HepG2 (cell line): Measurements from ENCODE around the gene SLX4. TPM values are rescaled to one million over a fixed set of nuclear protein-coding genes. Genes with fewer than 3 reads are reported as not detected.

ENCODE experiments used
- ASH2L ChIP-seq: fragments of 300-600, 200-600 bp; sonication (generic); IDR thresholded peaks from 2 replicates; pipeline ENCODE4 v1.7.0; 2017; ENCODE audit warnings: low read depth, mild to moderate bottlenecking, moderate library complexity, mixed read lengths, low read length; ENCODE audit not compliant: insufficient read length
- ETV5 ChIP-seq: IDR thresholded peaks from 2 replicates; pipeline ENCODE4 v1.6.1; 2018; ENCODE audit warnings: missing biosample characterization, missing genetic modification reagents, inconsistent platforms, borderline replicate concordance
- HDAC1 ChIP-seq: sonication (generic); formaldehyde crosslinking; IDR thresholded peaks from 2 replicates; pipeline ENCODE4 v1.5.1; 2020; ENCODE audit warnings: mild to moderate bottlenecking, missing genetic modification reagents
- HINFP ChIP-seq: sonication (generic); formaldehyde crosslinking; IDR thresholded peaks from 2 replicates; pipeline ENCODE4 v1.4.0; 2020; ENCODE audit warnings: low read depth, mild to moderate bottlenecking, missing genetic modification reagents
- IKZF5 ChIP-seq: IDR thresholded peaks from 2 replicates; pipeline ENCODE4 v1.6.1; 2018; ENCODE audit warnings: missing genetic modification reagents, mild to moderate bottlenecking, missing compliant biosample characterization
- KDM5B ChIP-seq: sonication (generic); formaldehyde crosslinking; IDR thresholded peaks from 2 replicates; pipeline ENCODE4 v1.4.0; 2020; ENCODE audit warnings: missing genetic modification reagents, mild to moderate bottlenecking, borderline replicate concordance
- MED1 ChIP-seq: sonication (generic); formaldehyde crosslinking; IDR thresholded peaks from 2 replicates; pipeline ENCODE4 v1.4.0; 2020; ENCODE audit warnings: missing genetic modification reagents
- MNT ChIP-seq: fragments of 450-650 bp; IDR thresholded peaks from 2 replicates; pipeline ENCODE4 v1.6.1; 2016
- NR2F1 ChIP-seq, 2 experiments: fragments of 450-650 bp in 1 of 2; formaldehyde crosslinking in 1 of 2; IDR thresholded peaks; 2 replicates each; pipeline versions ENCODE4 v1.5.0 to v1.6.1; 2016 to 2020; ENCODE audit warnings: mild to moderate bottlenecking in 1 of 2, missing compliant biosample characterization in 1 of 2, missing genetic modification reagents in 1 of 2, moderate library complexity in 1 of 2
- PAF1 ChIP-seq: IDR thresholded peaks from 2 replicates; pipeline ENCODE4 v1.6.1; 2016; ENCODE audit warnings: missing genetic modification reagents, missing compliant biosample characterization
- PAX8 ChIP-seq: sonication (generic); formaldehyde crosslinking; IDR thresholded peaks from 2 replicates; pipeline ENCODE4 v1.8.0; 2022; ENCODE audit warnings: mild to moderate bottlenecking, missing genetic modification reagents, borderline replicate concordance
- RBAK ChIP-seq: sonication (generic); formaldehyde crosslinking; IDR thresholded peaks from 2 replicates; pipeline ENCODE4 v1.5.1; 2020; ENCODE audit warnings: mild to moderate bottlenecking, missing genetic modification reagents
- SAFB2 ChIP-seq: sonication (generic); formaldehyde crosslinking; IDR thresholded peaks from 2 replicates; pipeline ENCODE4 v1.5.1; 2020; ENCODE audit warnings: missing genetic modification reagents, low read depth, mild to moderate bottlenecking, borderline replicate concordance
- SOX6 ChIP-seq, 2 experiments: fragments of 450-650 bp in 1 of 2; sonication (generic) in 1 of 2; formaldehyde crosslinking in 1 of 2; IDR thresholded peaks; 2 replicates each; pipeline versions ENCODE4 v1.4.0 to v1.6.1; 2017 to 2020; ENCODE audit warnings: antibody characterized with exemption in 1 of 2, mild to moderate bottlenecking in 1 of 2, missing genetic modification reagents in 1 of 2
- SP5 ChIP-seq: IDR thresholded peaks from 2 replicates; pipeline ENCODE4 v1.6.1; 2016; ENCODE audit warnings: low read depth, borderline replicate concordance
- ZIK1 ChIP-seq: sonication (generic); formaldehyde crosslinking; IDR thresholded peaks from 2 replicates; pipeline ENCODE4 v1.5.0; 2020; ENCODE audit warnings: mild to moderate bottlenecking, low read depth, missing genetic modification reagents, borderline replicate concordance
- ZNF33A ChIP-seq: sonication (generic); formaldehyde crosslinking; IDR thresholded peaks from 2 replicates; pipeline ENCODE4 v1.5.1; 2020; ENCODE audit warnings: missing genetic modification reagents, mild to moderate bottlenecking, moderate library complexity, borderline replicate concordance
- ZNF570 ChIP-seq: sonication (generic); formaldehyde crosslinking; IDR thresholded peaks from 2 replicates; pipeline ENCODE4 v1.4.0; 2020; ENCODE audit warnings: mild to moderate bottlenecking, missing genetic modification reagents, borderline replicate concordance
- ZNF598 ChIP-seq: sonication (generic); formaldehyde crosslinking; IDR thresholded peaks from 2 replicates; pipeline ENCODE4 v1.5.1; 2020; ENCODE audit warnings: mild to moderate bottlenecking, missing genetic modification reagents, borderline replicate concordance
- ZNF674 ChIP-seq: sonication (generic); formaldehyde crosslinking; IDR thresholded peaks from 2 replicates; pipeline ENCODE4 v1.5.0; 2020; ENCODE audit warnings: low read depth, mild to moderate bottlenecking, missing genetic modification reagents
- polyA plus RNA-seq, 8 experiments: library from polyadenylated mRNA; depleted of rRNA in 3 of 8; stranded (reverse) in 7 of 8; unstranded in 1 of 8; fragments of >200 nt; fragmentation: Illumina TruSeq in 4 of 8; extraction: Trizol in 4 of 8; gene quantifications; 2 replicates each; pipeline versions ENCODE4 v1.2.1 to v1.2.3, GENCODE V29; 2011 to 2016; ENCODE audit warnings: low read depth in 4 of 8, missing spikeins in 1 of 8, mixed read lengths in 1 of 8; ENCODE audit not compliant: insufficient read depth in 1 of 8
- total RNA-seq, 5 experiments: library from RNA; depleted of rRNA; stranded (reverse); fragments of >200 nt; fragmentation: Illumina TruSeq; extraction: Trizol; gene quantifications; 2 replicates each; pipeline ENCODE4 v1.2.3, GENCODE V29; 2016; ENCODE audit warnings: low read depth in 1 of 5
- TF ChIP-seq, protein P1 (sequence below): IDR thresholded peaks from 2 replicates; pipeline ENCODE4 v1.6.1; 2016; ENCODE audit warnings: missing compliant biosample characterization, missing genetic modification reagents, borderline replicate concordance
- TF ChIP-seq, protein P2 (sequence below), 2 experiments: fragments of 450-650 bp in 1 of 2; sonication (generic) in 1 of 2; formaldehyde crosslinking; IDR thresholded peaks; 2 replicates each; pipeline versions ENCODE4 v1.5.0 to v1.8.0; 2020 to 2022; ENCODE audit warnings: mild to moderate bottlenecking in 1 of 2, missing genetic modification reagents in 1 of 2

SLX4 gene
- total and polyA plus RNA-seq, 2 of the 13 experiments (the other 11 are each of a cell fraction or from before 2014, with no cell fraction given): 1.1 to 3.6 TPM

GRCh38 chr16:3654249-3654991, 43.0 kb upstream of the SLX4 start, which contains the start of gene DNASE1 (continued):
- TF ChIP-seq PAF1 (no peak), ZNF33A (CRISPR knock-in tag) (no peak), KDM5B (no peak; the same call in 1 of the 2 replicates), SAFB2 (CRISPR knock-in tag) (0 out of 2 replicates have a peak, but pooled peaks have one; percentile 52), IKZF5 (CRISPR knock-in tag) (peak; percentile 73; the same call in 1 of the 2 replicates), MNT (0 out of 2 replicates have a peak, but pooled peaks have one; percentile 4), HINFP (CRISPR knock-in tag) (no peak), PAX8 (CRISPR knock-in tag) (no peak), ASH2L (peak; percentile 19), RBAK (CRISPR knock-in tag) (no peak), ZNF674 (CRISPR knock-in tag) (no peak), HDAC1 (CRISPR knock-in tag) (peak; percentile 8; the same call in 1 of the 2 replicates), ZNF570 (CRISPR knock-in tag) (no peak), ETV5 (peak; percentile 26; the same call in 1 of the 2 replicates), SOX6 (IDR thresholded peaks at IDR 0.05) (no peak), SOX6 (CRISPR knock-in tag; IDR thresholded peaks at IDR 0.05) (peak; percentile 96), ZIK1 (CRISPR knock-in tag) (no peak), MED1 (CRISPR knock-in tag) (peak; percentile 59), ZNF598 (CRISPR knock-in tag) (0 out of 2 replicates have a peak, but pooled peaks have one; percentile 53), NR2F1 (CRISPR knock-in tag; IDR thresholded peaks at IDR 0.05) (peak in 1 of 2 experiments; percentile 68; a peak in 2 of 4 replicates), SP5 (no peak)
- TF ChIP-seq, protein P1, sequence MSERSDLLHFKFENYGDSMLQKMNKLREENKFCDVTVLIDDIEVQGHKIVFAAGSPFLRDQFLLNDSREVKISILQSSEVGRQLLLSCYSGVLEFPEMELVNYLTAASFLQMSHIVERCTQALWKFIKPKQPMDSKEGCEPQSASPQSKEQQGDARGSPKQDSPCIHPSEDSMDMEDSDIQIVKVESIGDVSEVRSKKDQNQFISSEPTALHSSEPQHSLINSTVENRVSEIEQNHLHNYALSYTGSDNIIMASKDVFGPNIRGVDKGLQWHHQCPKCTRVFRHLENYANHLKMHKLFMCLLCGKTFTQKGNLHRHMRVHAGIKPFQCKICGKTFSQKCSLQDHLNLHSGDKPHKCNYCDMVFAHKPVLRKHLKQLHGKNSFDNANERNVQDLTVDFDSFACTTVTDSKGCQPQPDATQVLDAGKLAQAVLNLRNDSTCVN (CRISPR knock-in tag): no peak; the same call in 1 of the 2 replicates
- TF ChIP-seq, protein P2, sequence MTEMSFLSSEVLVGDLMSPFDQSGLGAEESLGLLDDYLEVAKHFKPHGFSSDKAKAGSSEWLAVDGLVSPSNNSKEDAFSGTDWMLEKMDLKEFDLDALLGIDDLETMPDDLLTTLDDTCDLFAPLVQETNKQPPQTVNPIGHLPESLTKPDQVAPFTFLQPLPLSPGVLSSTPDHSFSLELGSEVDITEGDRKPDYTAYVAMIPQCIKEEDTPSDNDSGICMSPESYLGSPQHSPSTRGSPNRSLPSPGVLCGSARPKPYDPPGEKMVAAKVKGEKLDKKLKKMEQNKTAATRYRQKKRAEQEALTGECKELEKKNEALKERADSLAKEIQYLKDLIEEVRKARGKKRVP (CRISPR knock-in tag; IDR thresholded peaks at IDR 0.05): no peak
